ENCODE data around the gene SLC4A4.

Gene SLC4A4

DNA sequence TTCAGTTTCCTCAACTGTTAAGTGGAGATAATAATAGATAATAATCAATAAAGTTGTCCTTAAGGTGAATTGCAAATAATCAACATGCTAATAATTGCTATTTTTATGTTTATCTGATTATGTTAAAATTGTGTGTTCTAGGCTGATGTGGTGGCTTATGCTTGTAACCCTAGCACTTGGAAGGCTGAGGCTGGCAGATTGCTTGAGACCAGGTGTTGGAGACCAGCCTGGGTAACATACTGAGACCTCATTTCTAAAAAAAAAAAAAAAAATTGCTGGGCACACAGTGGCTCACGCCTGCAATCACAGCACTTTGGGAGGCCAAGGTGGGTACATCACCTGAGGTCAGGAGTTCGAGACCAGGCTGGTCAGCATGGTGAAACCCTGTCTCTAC is 269.9 kb downstream of the SLC4A4 start:
- DNase-seq = no peak

GRCh38 chr4:71609167-71609566 is 270.3 kb downstream of the SLC4A4 start:
- no peak for DNase-seq

DNA sequence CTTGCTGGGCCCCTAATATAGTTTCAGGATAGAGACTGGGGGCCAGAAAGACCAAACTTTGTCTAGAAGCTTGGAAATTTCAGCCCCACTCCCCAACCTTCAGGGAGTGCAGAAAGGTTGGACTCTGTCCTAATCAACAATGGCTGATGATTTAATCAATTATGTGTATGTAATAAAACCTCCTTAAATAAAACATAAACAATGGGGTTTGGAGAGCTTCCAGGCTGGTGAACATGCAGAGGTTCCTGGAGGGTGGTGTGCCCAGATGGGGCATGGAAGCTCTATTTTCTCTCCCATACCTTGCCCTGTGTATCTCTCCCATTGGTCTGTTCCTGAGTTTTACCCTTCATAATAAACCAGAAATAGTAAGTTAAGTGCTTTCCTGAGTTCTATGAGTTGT is 270.8 kb downstream of the SLC4A4 start:
- no peak for DNase-seq

DNA sequence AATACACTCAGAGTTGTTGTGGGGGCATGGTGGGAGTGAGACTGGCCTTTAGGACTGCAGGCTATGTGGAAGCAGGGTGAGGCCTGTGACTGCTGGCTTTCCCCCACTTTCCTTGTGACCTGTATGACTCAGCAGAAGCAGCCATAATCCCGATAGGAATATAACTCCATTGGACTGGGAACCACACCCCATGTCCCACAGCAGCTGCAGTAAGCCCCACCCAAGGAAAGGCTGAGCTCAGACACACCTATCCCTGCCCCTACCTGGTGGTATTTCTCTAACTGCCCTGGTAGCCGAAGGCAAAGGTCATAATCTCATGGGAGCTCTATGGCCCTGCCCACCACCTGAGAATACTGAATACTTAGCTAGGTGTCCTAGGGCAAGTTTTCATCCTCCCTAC is 275.8 kb downstream of the SLC4A4 start:
- DNase-seq = no peak

GRCh38 chr4:71616168-71616811 is 277.5 kb downstream of the SLC4A4 start:
- DNase-seq = no peak

Data from islet precursor cell (in vitro differentiated cells).